Measurements from ENCODE around the gene C12orf75.
A peak's percentile ranks its signal among the peaks of the same experiment; 100 is the strongest.
"Not testable (repeated sequence)": the region's sequence is repeated elsewhere in the genome, so short reads cannot be mapped to it uniquely, and the experiment has no call there.

C12orf75 gene

DNA sequence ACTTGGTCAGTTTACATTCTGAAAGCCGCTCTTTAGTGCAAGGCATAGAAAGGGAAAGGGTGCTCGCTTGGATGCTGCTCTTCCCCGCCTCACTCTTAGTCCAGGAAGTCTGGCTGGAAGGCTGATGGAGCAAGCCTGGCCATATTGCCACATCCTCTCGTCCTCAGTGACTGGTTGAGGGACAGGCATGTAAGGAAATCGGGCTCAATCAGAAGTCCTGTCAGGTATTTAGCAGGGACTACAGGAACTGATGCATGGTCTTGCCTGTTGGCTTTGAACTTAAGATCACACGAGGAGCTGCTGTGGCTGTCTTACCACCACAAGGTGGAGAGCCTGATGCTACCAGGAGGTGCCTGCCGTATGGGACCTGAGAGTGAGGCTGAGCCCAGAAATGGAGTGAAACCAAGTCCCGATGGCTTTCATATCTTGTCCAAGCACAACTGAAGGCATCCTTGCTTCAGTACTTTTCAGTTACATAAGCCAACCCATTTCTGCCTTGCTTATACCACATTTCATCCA, 10.7 kb upstream of the C12orf75 start:
- Histone ChIP-seq H3K27ac (ENCODE audit: insufficient read depth, low read length, poor library complexity, severe bottlenecking) (no peak overlapping the region), H3K4me1 (ENCODE audit: control insufficient read depth, insufficient read depth, low read length, poor library complexity, severe bottlenecking) (no peaks in the 10 kb centered on the region), H3K36me3 (ENCODE audit: control insufficient read depth, insufficient read depth, low read length) (no peaks in the 10 kb centered on the region), H3K27me3 (replicated peaks; ENCODE audit: control insufficient read depth, insufficient read depth, low read length, poor library complexity, severe bottlenecking) (no peaks in the 10 kb centered on the region), H3K4me3 (ENCODE audit: insufficient read depth, low read depth, low read length, poor library complexity, severe bottlenecking) (no peak overlapping the region), H3K9me3 (ENCODE audit: control insufficient read depth, low read length) (no peaks in the 10 kb centered on the region)
- no peak for DNase-seq

DNA sequence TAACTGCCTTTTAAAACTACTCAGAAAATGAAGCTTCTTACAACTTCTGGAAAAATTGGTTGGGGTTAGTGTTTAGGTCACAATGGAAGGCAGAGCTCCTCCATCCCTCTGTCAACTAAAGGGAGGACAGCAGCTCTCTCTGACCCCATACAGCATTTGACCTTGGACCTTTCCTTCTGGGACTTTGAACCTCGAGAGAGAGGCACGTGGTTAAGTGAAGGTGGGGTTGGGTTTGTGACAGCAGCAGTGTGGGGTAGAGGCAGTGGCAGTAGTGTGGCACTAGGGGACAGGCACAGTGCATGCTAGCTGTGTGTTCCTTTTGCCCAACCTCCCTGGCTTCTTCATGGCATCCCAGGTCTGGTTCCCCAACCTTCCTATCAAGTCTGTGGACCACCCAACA, 9.4 kb upstream of the C12orf75 start:
- H3K27me3 ChIP-seq (replicated peaks; ENCODE audit: control insufficient read depth, insufficient read depth, low read length, poor library complexity, severe bottlenecking): no peaks in the 10 kb centered on the region
- H3K4me3 ChIP-seq (ENCODE audit: insufficient read depth, low read depth, low read length, poor library complexity, severe bottlenecking): no peak overlapping the region
- no peaks in the 10 kb centered on the region for H3K36me3 ChIP-seq (ENCODE audit: control insufficient read depth, insufficient read depth, low read length)
- no peaks in the 10 kb centered on the region for H3K9me3 ChIP-seq (ENCODE audit: control insufficient read depth, low read length)
- no peak for DNase-seq
- no peaks in the 10 kb centered on the region for H3K4me1 ChIP-seq (ENCODE audit: control insufficient read depth, insufficient read depth, low read length, poor library complexity, severe bottlenecking)
- no peak overlapping the region for H3K27ac ChIP-seq (ENCODE audit: insufficient read depth, low read length, poor library complexity, severe bottlenecking)

DNA sequence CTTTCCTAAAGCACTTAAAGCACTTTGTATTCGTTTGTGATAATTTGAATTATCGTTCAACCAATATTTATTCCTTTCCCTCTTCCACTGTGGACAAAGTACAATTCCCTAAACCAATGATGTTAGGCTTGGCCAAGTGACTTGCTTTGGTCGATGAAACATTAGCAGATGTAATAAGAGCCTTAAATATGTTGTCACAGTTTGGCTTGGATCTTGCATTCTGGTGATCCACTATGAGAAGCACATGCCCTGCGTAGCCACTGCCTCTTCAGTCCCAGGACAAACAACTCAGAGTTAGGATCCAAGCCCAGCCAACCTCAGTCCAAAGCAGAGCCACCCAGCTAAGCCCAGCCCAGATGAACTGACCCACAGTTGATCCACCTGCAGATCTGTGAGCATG, 8.4 kb upstream of the C12orf75 start:
- DNase-seq: no peak
- Histone ChIP-seq H3K9me3 (ENCODE audit: control insufficient read depth, low read length) (no peaks in the 10 kb centered on the region), H3K4me1 (ENCODE audit: control insufficient read depth, insufficient read depth, low read length, poor library complexity, severe bottlenecking) (no peaks in the 10 kb centered on the region), H3K27me3 (replicated peaks; ENCODE audit: control insufficient read depth, insufficient read depth, low read length, poor library complexity, severe bottlenecking) (no peaks in the 10 kb centered on the region), H3K27ac (ENCODE audit: insufficient read depth, low read length, poor library complexity, severe bottlenecking) (no peak overlapping the region), H3K4me3 (ENCODE audit: insufficient read depth, low read depth, low read length, poor library complexity, severe bottlenecking) (no peak overlapping the region), H3K36me3 (ENCODE audit: control insufficient read depth, insufficient read depth, low read length) (no peaks in the 10 kb centered on the region)

DNA sequence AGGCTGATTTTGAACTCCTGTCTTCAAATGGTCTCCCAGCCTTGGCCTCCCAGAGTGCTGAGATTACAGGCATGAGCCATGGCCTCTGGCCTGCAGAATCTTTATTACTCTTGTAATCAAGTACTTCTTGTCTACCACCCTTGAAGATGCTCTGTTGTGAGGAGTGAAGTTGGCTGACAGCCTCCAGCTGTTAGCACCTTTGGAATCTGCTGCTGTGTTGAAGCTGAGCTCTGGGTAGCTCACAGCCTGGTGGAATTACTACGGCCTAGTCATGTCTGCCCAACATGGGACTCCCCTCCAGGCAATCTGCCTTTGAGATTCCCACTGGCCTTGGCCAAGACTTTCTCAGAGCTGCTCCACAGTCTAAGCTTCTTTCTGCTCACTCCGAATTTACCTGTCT, 5.8 kb upstream of the C12orf75 start:
- Histone ChIP-seq H3K4me3 (ENCODE audit: insufficient read depth, low read depth, low read length, poor library complexity, severe bottlenecking) (no peak overlapping the region), H3K4me1 (ENCODE audit: control insufficient read depth, insufficient read depth, low read length, poor library complexity, severe bottlenecking) (no peaks in the 10 kb centered on the region)

DNA sequence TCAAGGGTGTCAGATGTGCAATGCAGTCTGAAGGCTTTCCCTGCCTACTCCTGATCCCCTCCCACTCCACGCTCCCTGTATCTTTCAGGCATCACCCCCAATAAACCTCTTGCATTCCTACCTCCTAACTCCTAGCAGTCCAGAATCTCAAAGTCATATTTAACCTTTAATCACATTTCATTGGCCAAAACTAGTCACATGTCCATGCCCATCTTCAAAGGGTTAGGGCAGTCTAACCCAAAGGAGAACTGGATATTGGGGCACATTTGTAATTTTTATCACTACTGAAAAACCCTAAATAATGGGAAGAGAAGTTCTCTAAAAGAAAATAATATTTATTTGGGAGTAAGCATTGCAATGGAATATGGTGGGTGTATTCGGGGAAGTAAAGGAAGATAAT, 5.4 kb upstream of the C12orf75 start:
- H3K27me3 ChIP-seq (replicated peaks; ENCODE audit: control insufficient read depth, insufficient read depth, low read length, poor library complexity, severe bottlenecking): no peaks in the 10 kb centered on the region
- no peaks in the 10 kb centered on the region for H3K36me3 ChIP-seq (ENCODE audit: control insufficient read depth, insufficient read depth, low read length)
- no peak for DNase-seq
- H3K4me3 ChIP-seq (ENCODE audit: insufficient read depth, low read depth, low read length, poor library complexity, severe bottlenecking): no peak overlapping the region
- no peaks in the 10 kb centered on the region for H3K4me1 ChIP-seq (ENCODE audit: control insufficient read depth, insufficient read depth, low read length, poor library complexity, severe bottlenecking)
- H3K27ac ChIP-seq (ENCODE audit: insufficient read depth, low read length, poor library complexity, severe bottlenecking): no peak overlapping the region
- no peaks in the 10 kb centered on the region for H3K9me3 ChIP-seq (ENCODE audit: control insufficient read depth, low read length)

More for the DNA sequence above, 5.8 kb upstream of the C12orf75 start:
- Histone ChIP-seq H3K36me3 (ENCODE audit: control insufficient read depth, insufficient read depth, low read length) (no peaks in the 10 kb centered on the region), H3K9me3 (ENCODE audit: control insufficient read depth, low read length) (no peaks in the 10 kb centered on the region), H3K27ac (ENCODE audit: insufficient read depth, low read length, poor library complexity, severe bottlenecking) (no peak overlapping the region), H3K27me3 (replicated peaks; ENCODE audit: control insufficient read depth, insufficient read depth, low read length, poor library complexity, severe bottlenecking) (no peaks in the 10 kb centered on the region)
- DNase-seq: no peak

DNA sequence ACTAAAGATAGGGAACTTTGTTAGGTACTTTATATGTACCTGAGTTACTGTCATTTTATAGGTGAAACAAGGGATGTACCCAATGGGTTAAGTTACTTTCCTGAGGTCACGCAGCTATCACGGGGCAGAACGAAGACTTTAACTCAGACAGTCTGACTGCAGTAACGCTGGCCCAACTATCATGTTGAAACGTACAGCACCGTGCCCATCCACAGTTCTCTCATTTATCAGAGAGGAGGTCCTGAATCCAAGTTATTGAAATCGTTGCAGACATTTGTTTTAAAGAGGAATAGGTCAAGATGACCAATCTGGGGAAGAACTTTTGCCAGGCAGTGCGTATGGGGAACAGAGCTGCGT, 587 bp upstream of the C12orf75 start:
- no peaks in the 10 kb centered on the region for H3K36me3 ChIP-seq (ENCODE audit: control insufficient read depth, insufficient read depth, low read length)
- H3K27me3 ChIP-seq (replicated peaks; ENCODE audit: control insufficient read depth, insufficient read depth, low read length, poor library complexity, severe bottlenecking): no peaks in the 10 kb centered on the region
- DNase-seq: peak in 1 of 3 donors; percentile 0
- peaks cover 16% of the 10 kb centered on the region for H3K4me1 ChIP-seq (ENCODE audit: control insufficient read depth, insufficient read depth, low read length, poor library complexity, severe bottlenecking)
- peak overlapping the region; percentile 51 for H3K27ac ChIP-seq (ENCODE audit: insufficient read depth, low read length, poor library complexity, severe bottlenecking)
- H3K4me3 ChIP-seq (ENCODE audit: insufficient read depth, low read depth, low read length, poor library complexity, severe bottlenecking): peak overlapping the region; percentile 21
- H3K9me3 ChIP-seq (ENCODE audit: control insufficient read depth, low read length): no peaks in the 10 kb centered on the region

DNA sequence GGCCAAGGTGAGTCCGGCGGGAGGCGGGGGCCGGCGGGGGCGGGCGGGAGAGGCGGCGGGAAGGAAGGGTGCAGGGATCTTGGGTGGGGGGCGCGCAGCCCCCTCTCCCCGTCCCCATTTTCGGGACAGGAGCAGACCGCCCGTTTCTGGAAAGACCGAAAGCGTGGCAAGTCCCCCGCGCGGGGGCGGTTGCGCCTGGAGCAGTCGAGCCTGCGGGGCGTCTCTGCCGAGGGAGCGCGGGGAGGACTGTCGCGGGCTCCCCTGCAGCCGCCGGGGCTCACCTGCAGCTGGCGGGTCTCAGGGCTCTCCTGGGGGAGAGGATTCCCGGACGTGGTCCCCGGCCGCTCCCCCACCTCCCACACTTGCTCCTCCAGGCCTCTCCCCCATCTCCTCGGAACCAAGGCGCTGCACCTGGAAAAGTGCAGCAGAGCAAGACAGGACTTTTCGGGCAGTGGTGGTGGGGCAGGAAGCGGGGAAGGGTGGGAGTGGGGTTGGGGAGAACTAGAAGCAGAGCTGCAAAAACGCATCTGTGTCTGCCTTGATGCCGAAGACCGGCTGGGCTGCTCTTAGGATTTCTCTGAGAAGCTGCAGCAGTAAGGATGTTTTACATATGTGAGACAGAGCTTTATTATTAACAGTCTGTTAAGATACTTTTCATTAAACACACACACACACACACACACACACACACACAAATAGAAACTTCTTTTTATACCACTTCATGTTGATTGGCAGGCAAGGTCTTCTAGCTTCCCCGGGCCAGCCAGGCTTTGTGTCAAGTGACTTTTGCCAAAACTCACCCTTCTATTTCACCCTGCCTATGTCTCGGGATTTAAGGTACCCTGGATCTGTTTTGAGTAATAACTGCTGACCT, 677 bp downstream of the C12orf75 start:
- H3K4me1 ChIP-seq (ENCODE audit: control insufficient read depth, insufficient read depth, low read length, poor library complexity, severe bottlenecking): peaks cover 16% of the 10 kb centered on the region
- peak in 2 of 3 donors; percentile 14 to 29 for DNase-seq

DNA sequence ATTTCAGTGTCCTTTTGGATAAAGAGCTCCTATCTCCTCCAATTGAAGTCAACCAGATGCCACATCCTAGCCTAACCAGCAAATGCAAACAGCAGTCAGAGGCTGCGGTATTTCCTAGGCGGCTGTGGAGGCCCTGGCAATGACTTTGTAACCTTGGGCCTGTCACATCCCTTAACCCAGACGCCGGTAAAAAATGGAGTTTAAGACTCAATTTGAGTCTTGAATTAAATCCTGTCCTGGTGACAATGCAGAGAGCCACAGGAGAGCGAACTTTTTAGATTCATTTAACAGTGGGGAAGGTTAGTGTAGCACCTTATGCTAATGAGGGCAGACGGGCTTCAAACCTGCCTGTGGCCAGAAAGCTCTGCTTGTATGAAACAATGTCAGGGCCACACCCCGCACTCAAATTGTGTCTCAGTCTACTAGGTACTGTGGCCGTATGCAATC, 1.3 kb downstream of the C12orf75 start:
- Histone ChIP-seq H3K4me3 (ENCODE audit: insufficient read depth, low read depth, low read length, poor library complexity, severe bottlenecking) (peak overlapping the region; percentile 65), H3K27ac (ENCODE audit: insufficient read depth, low read length, poor library complexity, severe bottlenecking) (peak overlapping the region; percentile 51), H3K36me3 (ENCODE audit: control insufficient read depth, insufficient read depth, low read length) (no peaks in the 10 kb centered on the region), H3K9me3 (ENCODE audit: control insufficient read depth, low read length) (no peaks in the 10 kb centered on the region), H3K4me1 (ENCODE audit: control insufficient read depth, insufficient read depth, low read length, poor library complexity, severe bottlenecking) (peaks cover 16% of the 10 kb centered on the region), H3K27me3 (replicated peaks; ENCODE audit: control insufficient read depth, insufficient read depth, low read length, poor library complexity, severe bottlenecking) (no peaks in the 10 kb centered on the region)
- DNase-seq: no peak

More for the DNA sequence above, 677 bp downstream of the C12orf75 start:
- H3K4me3 ChIP-seq (ENCODE audit: insufficient read depth, low read depth, low read length, poor library complexity, severe bottlenecking): peak overlapping the region; percentile 65
- no peaks in the 10 kb centered on the region for H3K9me3 ChIP-seq (ENCODE audit: control insufficient read depth, low read length)
- peak overlapping the region; percentile 51 for H3K27ac ChIP-seq (ENCODE audit: insufficient read depth, low read length, poor library complexity, severe bottlenecking)
- no peaks in the 10 kb centered on the region for H3K36me3 ChIP-seq (ENCODE audit: control insufficient read depth, insufficient read depth, low read length)
- no peaks in the 10 kb centered on the region for H3K27me3 ChIP-seq (replicated peaks; ENCODE audit: control insufficient read depth, insufficient read depth, low read length, poor library complexity, severe bottlenecking)

DNA sequence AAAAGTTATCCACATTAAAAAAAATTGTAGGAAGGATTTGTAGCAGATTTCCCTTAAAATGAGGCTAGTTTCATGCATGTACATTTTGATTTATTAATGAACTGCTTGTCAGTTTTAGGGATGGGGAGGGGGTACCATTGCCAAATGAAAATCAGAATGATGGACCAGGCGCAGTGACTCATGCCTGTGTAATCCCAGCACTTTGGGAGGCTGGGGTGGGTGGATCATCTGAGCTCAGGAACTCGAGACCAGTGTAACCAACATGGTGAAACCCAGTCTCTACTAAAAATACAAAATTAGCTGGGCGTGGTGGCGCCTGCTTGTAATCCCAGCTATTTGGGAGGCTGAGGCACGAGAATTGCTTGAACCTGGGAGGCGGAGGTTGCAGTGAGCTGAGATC, 1.8 kb downstream of the C12orf75 start:
- H3K9me3 ChIP-seq (ENCODE audit: control insufficient read depth, low read length); H3K4me3 ChIP-seq (ENCODE audit: insufficient read depth, low read depth, low read length, poor library complexity, severe bottlenecking); H3K27me3 ChIP-seq (replicated peaks; ENCODE audit: control insufficient read depth, insufficient read depth, low read length, poor library complexity, severe bottlenecking); H3K36me3 ChIP-seq (ENCODE audit: control insufficient read depth, insufficient read depth, low read length); DNase-seq: not testable (repeated sequence)
- peaks cover 16% of the 10 kb centered on the region for H3K4me1 ChIP-seq (ENCODE audit: control insufficient read depth, insufficient read depth, low read length, poor library complexity, severe bottlenecking)
- H3K27ac ChIP-seq (ENCODE audit: insufficient read depth, low read length, poor library complexity, severe bottlenecking): peak overlapping the region; percentile 51

DNA sequence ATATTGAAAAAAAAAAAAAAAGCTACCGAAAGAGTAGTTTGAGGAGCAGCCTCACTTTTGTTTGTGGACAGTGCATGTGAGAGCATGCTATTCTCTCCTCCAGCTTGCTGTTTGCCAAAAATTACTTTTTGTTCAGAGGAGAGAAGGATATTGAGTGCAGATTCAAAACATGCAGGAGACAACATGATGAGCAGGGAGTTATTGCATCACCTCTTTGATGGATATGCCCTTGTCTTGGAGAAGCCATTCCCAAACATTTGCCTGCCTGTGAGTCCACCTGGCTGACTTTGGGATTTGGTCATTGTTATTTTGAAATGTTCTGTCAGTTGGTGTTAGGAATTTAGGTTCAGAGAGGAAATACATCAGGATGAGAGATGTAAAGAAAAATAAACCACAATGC, 2.4 kb downstream of the C12orf75 start:
- peaks cover 16% of the 10 kb centered on the region for H3K4me1 ChIP-seq (ENCODE audit: control insufficient read depth, insufficient read depth, low read length, poor library complexity, severe bottlenecking)
- no peak overlapping the region for H3K27ac ChIP-seq (ENCODE audit: insufficient read depth, low read length, poor library complexity, severe bottlenecking)
- H3K9me3 ChIP-seq (ENCODE audit: control insufficient read depth, low read length): no peaks in the 10 kb centered on the region
- H3K4me3 ChIP-seq (ENCODE audit: insufficient read depth, low read depth, low read length, poor library complexity, severe bottlenecking): no peak overlapping the region
- no peaks in the 10 kb centered on the region for H3K36me3 ChIP-seq (ENCODE audit: control insufficient read depth, insufficient read depth, low read length)
- DNase-seq: no peak
- H3K27me3 ChIP-seq (replicated peaks; ENCODE audit: control insufficient read depth, insufficient read depth, low read length, poor library complexity, severe bottlenecking): no peaks in the 10 kb centered on the region
